Stimulated activated CD8-positive, alpha-beta memory T cell treated with anti-CD3 and anti-CD28 coated beads, Interleukin-12 subunit alpha, Interleukin-12 subunit beta, amount 100 ng/mL, for 4 hours (primary cell): ENCODE measurements around the gene GAGE12C.
"Not testable (repeated sequence)": the region's sequence is repeated elsewhere in the genome, so short reads cannot be mapped to it uniquely, and the experiment has no call there.

Experiments used
- DNase-seq: peaks from one replicate; pipeline ENCODE4 v3.0.0-alpha.2; 2020; ENCODE audit warnings: low read depth

The GAGE12C gene

GRCh38 chrX:49531877-49532276, at the start of gene GAGE12C:
Gene GAGE12C, plus strand, starts transcription at chrX:49532177. Its CDS starts 1,155 bp downstream, at chrX:49533332.
- not testable (repeated sequence) for DNase-seq

- DNase-seq, result not testable (repeated sequence)
Measured at GRCh38 chrX:49541433-49541832, 9.5 kb downstream of the GAGE12C start, which contains the start of gene GAGE12D. Gene GAGE12D, plus strand, starts transcription at chrX:49541733. Its CDS starts 1,155 bp downstream, at chrX:49542888.

GRCh38 chrX:49550989-49551388, 19.0 kb downstream of the GAGE12C start, which contains the start of gene GAGE12E:
Gene GAGE12E, plus strand, starts transcription at chrX:49551289. Its CDS starts 1,155 bp downstream, at chrX:49552444.
- not testable (repeated sequence) for DNase-seq

GRCh38 chrX:49560542-49560941, 28.6 kb downstream of the GAGE12C start, which contains the start of gene GAGE12F:
Gene GAGE12F, plus strand, starts transcription at chrX:49560842. Its CDS starts 1,155 bp downstream, at chrX:49561997.
- DNase-seq, result not testable (repeated sequence)

- not testable (repeated sequence) for DNase-seq
Measured at GRCh38 chrX:49568728-49569127, 36.8 kb downstream of the GAGE12C start.

GRCh38 chrX:49569152-49569551, 37.2 kb downstream of the GAGE12C start:
- DNase-seq, result not testable (repeated sequence)

- DNase-seq, result not testable (repeated sequence)
Measured at GRCh38 chrX:49570100-49570499, 38.1 kb downstream of the GAGE12C start, which contains the start of gene GAGE12G. Gene GAGE12G, plus strand, starts transcription at chrX:49570400. Its CDS starts 1,155 bp downstream, at chrX:49571555.

- not testable (repeated sequence) for DNase-seq
Measured at GRCh38 chrX:49579649-49580048, 47.7 kb downstream of the GAGE12C start, which contains the start of gene GAGE12H. Gene GAGE12H, plus strand, starts transcription at chrX:49579949. Its CDS starts 1,155 bp downstream, at chrX:49581104.
